ENCODE results near the gene PDP2. TPM values are rescaled to one million over a fixed set of nuclear protein-coding genes. Genes with fewer than 3 reads are reported as not detected.

Gene PDP2
- total RNA-seq, 1 donor: 5.4 TPM

GRCh38 chr16:66917741-66918140 lies 37.4 kb downstream of the PDP2 start:
- no peak for DNase-seq (ENCODE audit: low read depth in 2 of 3, low spot score in 2 of 3)

GRCh38 chr16:66918355-66918754 lies 38.0 kb downstream of the PDP2 start:
- DNase-seq (ENCODE audit: low read depth in 2 of 3, low spot score in 2 of 3): no peak

DNA sequence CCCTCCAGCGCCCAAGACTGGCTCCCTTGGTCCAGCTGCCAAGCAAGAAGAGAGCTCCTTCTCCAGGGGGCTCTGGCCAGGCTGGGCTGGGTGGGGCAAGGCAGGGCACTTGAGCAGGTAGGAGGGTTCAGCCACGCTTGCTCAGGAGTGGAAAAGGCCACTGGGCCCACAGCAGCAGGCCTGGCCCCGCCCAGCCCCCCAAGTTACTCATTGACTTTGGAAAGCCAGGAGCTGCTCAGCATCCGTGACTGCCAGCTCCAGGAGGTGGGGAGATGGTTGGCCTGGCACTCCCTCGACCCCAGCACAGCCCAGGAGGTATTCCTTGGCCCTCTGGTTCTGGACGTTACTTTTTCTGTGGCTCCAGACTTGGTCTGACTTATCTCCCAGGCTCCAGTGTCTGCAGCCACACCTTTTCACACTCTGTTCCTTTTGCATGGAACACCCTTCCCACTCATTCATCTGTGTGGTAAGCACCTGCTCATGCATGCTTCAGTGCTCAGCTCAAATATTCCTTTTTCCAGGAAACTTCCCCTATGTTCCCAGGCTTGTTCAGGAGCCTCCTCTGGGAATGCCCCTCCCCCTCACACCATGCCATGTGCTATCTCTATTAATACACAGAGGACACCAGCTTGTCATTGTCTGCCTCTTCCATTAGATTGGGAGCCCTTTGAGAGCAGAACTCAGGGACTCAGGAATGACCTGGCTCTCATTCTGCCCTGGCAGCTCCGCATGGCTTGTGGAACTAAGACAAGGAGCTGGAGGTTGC lies 38.7 kb downstream of the PDP2 start, which contains the start of gene CDH16:
Gene CDH16, minus strand, starts transcription at position 83 of the 766 bp plus-strand sequence. CDS start 820 bp downstream, outside the sequence.
- DNase-seq (ENCODE audit: low read depth in 2 of 3, low spot score in 2 of 3): no peak

DNA sequence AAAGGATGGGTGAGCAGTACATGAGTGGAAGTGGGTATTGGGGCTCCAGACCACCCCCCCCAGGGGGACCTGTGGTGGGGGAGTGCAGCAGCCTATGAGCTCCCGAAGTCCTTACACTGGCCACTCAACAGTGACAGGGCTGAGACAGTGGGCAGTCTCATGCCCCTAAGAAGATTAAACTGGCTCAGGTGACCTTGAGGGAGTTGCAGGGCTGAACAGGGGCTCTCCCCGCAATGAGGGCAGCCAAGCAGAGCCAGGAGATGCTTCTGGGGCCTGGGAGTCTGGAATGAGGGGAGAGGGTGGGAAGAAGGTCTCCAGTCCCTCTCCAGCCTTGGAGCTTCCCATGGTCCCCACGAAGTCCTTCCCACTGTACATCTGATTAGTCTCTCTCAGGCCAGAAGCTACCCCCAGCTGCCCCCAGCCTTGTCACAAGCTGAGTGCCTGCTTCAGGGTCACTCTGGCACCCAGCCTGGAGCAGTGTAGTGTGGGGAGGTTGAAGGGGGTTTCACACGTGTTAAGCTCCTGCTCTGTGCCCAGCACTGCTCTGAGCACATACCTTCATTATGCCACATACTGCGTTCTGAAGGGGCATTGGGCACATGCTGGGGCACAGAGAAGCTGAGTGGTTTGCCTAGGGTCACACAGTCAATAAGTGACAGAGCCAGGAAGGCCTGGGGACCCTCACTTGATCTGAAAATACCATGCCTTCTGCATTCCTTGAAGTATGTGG lies 39.4 kb downstream of the PDP2 start:
- DNase-seq (ENCODE audit: low read depth in 2 of 3, low spot score in 2 of 3): no peak

DNA sequence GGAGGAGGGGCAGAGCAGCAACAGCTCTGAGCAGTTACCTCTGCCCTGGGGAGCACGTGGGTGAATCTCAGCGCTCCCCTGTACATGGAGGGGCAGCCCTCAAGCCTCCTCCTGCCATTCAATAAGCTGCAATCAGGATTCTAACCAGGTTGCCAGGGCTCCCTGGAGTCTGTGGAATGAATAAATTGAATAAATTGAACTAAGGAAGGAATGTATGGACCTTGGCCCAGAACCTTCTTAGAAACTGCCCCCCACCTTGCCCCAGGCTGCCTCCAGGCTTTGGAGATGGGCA lies 39.9 kb downstream of the PDP2 start:
- no peak for DNase-seq (ENCODE audit: low read depth in 2 of 3, low spot score in 2 of 3)

DNA sequence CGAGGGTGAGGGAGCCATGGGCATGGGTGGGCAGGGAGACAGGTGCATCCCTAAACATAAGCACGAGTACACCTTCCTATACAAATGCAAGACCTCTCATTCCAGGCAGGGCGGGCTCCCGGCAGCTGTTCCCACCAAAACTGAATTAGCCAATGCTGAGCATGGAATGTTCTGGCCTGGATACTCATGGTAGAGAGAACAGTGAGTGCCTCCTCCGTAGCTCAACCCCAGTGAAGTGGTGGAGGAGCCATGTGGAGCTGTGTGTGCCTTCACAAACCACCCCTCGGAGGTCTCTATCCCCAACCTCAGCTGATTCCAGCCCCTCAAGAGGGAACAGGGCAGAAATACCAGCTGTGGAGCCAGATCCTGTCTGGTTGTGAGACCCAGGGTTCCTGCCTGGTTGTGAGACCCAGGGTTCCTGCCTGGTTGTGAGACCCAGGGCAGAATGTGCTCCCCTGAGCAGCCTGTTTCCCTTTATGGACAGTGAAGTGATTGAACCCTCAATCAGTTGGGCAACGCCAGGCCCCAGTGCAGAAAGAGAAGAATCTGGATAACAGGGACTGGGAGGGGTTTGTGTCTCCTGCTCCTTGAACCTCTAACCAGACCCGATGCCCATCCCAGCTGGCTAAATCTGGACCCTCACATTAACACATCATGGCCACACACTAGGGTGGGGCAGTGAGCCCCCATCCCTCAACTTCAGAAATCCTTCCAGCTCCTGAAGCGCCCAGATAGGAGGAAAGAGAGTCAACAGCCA lies 40.8 kb downstream of the PDP2 start:
- no peak for DNase-seq (ENCODE audit: low read depth in 2 of 3, low spot score in 2 of 3)

DNA sequence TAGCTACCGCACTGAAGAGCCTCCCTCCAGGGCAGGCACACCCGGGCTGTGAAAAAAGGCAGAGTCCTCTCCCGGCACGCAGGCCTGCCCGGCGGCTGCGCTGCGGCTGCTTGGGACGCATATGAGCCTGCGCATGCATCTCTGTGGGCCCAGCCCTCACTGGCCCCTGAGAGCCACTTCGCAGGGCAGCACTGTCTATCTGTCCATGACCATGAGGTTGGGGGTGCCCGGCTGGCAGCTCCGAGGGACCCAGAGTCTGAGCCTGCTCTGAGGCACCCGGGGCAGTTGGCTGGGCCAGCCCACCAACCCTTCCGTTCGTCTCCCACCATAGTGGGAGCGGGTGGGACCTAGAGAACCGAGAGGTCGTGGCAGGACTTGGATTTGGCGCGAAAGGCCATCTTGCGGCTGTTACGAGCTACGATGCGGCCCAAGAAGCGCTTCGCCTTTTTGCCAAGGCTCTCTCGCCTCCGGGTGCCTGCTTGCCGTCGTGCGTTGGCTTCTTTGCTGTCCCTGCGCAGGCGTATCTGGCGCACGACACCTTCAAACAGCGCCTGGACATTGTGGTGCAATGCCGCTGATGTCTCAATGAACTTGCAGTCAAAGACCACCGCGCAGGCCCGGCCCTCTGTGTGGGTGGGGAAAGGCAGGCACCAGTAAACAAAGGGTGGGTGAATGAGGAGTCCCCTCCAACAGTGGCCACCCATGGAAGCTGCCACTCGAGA lies 41.6 kb downstream of the PDP2 start:
- DNase-seq (ENCODE audit: low read depth in 2 of 3, low spot score in 2 of 3): no peak

DNA sequence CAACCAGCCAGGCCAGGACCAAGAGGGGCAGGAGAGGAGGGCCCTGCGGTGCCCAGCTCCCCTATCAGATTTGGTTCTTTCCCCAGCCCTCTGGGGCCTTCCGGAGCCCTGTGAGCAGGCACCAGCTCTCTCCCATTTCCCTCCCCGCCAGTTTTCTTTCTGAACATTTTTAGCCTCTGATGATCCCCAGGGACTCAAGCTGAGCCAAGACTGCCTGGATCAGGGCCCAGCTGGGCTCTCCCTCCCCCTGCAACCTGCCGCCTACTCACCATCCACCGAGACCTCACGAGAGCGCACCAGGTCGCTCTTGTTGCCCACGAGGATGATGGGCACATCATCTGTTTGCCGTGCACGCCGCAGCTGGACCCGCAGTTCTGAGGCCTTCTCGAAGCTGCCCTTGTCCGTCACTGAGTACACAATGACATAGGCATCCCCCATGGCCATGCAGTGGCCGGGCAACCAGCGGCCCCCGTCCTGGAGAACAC lies 43.0 kb downstream of the PDP2 start:
- DNase-seq (ENCODE audit: low read depth in 2 of 3, low spot score in 2 of 3): no peak

GRCh38 chr16:66923866-66924265 lies 43.6 kb downstream of the PDP2 start:
- DNase-seq (ENCODE audit: low read depth in 2 of 3, low spot score in 2 of 3): no peak

GRCh38 chr16:66924527-66925321 lies 44.4 kb downstream of the PDP2 start:
- DNase-seq (ENCODE audit: low read depth in 2 of 3, low spot score in 2 of 3): peak in 1 of 3 donors; percentile 34

DNA sequence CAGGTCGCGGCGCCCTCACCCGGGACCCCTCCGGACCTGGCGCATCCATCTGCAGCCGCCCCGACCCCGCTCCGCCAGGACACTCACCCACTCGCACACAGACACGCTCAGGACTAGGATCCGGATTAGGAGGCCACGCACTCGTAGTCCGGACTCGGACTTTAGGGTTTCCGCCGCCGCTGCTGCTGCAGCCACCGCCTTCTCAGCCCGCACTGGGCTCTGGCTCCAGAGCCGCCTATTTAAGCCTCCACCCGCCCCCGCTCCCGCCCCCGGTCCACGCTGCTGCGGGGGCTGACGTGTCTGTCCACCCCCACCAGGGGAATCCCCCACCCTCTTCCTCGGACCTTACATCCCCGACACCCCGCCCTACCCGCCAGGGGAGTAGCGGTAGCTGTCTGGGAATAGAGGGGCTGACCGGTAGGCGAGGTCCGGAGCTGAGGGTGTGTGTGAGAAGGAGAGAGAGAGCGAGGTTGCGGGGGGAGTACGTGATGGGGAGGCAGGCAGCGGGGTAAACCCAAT lies 45.1 kb downstream of the PDP2 start, which contains the start of gene RRAD:
Gene RRAD, minus strand, starts transcription at position 214 of the 519 bp plus-strand sequence. CDS start 356 bp downstream, outside the sequence.
- DNase-seq (ENCODE audit: low read depth in 2 of 3, low spot score in 2 of 3): no peak

GRCh38 chr16:66926171-66926947 lies 46.0 kb downstream of the PDP2 start:
- DNase-seq (ENCODE audit: low read depth in 2 of 3, low spot score in 2 of 3): no peak

GRCh38 chr16:66926961-66927436 lies 46.7 kb downstream of the PDP2 start:
- peak in 1 of 3 donors; percentile 26 for DNase-seq (ENCODE audit: low read depth in 2 of 3, low spot score in 2 of 3)

GRCh38 chr16:66927918-66928649 lies 47.8 kb downstream of the PDP2 start:
- no peak for DNase-seq (ENCODE audit: low read depth in 2 of 3, low spot score in 2 of 3)

DNA sequence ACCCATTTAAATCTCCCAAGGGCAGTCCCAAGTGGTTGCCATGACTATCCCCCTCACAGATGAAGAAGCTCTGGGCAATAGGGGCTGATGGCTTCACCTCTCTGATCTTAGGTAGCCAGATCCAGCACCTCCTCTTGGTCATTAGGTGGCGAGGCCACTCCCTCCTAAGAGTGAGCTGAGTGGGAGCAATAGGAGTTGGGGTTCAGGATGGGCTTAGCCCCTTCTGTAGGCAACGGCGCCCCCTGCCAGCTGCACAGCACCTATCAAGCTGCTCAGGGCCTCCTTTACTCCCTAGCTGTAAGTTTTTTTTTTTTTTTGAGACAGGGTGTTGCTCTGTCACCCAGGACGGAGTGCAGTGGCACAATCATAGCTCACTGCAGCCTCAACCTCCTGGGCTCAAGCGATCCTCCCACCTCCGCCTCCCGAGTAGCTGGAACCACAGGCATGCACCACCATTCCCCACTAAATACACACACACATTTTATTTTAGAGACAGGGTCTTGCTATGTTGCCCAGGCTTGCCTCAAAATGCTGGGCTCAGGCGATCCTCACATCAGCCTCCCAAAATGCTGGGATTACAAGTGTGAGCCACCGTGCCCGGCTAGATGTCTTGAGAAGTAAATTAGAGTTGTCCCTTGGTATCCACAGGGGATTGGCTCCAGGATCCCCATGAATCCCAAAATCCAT lies 48.5 kb downstream of the PDP2 start:
- DNase-seq (ENCODE audit: low read depth in 2 of 3, low spot score in 2 of 3): peak in 1 of 3 donors; percentile 45

GRCh38 chr16:66930189-66930588 lies 49.9 kb downstream of the PDP2 start:
- no peak for DNase-seq (ENCODE audit: low read depth in 2 of 3, low spot score in 2 of 3)

DNA sequence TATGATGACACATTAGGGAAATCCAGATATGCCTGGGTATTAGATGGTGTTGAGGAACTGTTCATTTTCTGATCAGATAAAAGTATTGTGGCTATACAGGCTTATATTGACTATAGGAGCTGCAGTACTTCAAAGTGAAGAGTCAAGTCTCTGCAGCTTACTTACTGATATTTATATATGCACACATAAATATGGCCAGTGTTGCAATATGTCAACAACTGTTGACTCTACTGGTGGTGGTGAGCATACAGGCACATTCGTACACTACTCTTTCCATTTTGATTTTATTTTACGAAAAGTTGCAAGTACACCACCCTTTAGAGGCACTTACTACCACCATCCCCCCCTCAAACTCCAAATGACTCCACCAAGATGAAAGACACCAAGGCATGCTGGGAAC lies 51.4 kb downstream of the PDP2 start:
- no peak for DNase-seq (ENCODE audit: low read depth in 2 of 3, low spot score in 2 of 3)

All from hematopoietic multipotent progenitor cell (in vitro differentiated cells).